Measurements from ENCODE around the gene MTCH2. TPM values are rescaled to one million over a fixed set of nuclear protein-coding genes. Genes with fewer than 3 reads are reported as not detected.

MTCH2 gene
- total RNA-seq, 1 donor from 2014 or later: 131 TPM

GRCh38 chr11:47593492-47593933 is 48.8 kb downstream of the MTCH2 start:
- Histone ChIP-seq H3K4me3 (ENCODE audit: low read depth, low read length) (no peak overlapping the region), H3K36me3 (ENCODE audit: control insufficient read depth, insufficient read depth, low read length) (no peaks in the 10 kb centered on the region), H3K27me3 (ENCODE audit: control insufficient read depth, insufficient read depth, low read length) (peaks cover 55% of the 10 kb centered on the region)
- TF ChIP-seq CTCF (IDR thresholded peaks at IDR 0.05; ENCODE audit: insufficient read depth, low read length, poor library complexity, severe bottlenecking): no peak
- no peak for DNase-seq (ENCODE audit: low read depth)

- no peaks in the 10 kb centered on the region for H3K36me3 ChIP-seq (ENCODE audit: control insufficient read depth, insufficient read depth, low read length)
- no peak for DNase-seq (ENCODE audit: low read depth)
- H3K4me3 ChIP-seq (ENCODE audit: low read depth, low read length): no peak overlapping the region
- TF ChIP-seq CTCF (IDR thresholded peaks at IDR 0.05; ENCODE audit: insufficient read depth, low read length, poor library complexity, severe bottlenecking): no peak
- peaks cover 55% of the 10 kb centered on the region for H3K27me3 ChIP-seq (ENCODE audit: control insufficient read depth, insufficient read depth, low read length)
These were observed 49.4 kb downstream of the MTCH2 start for GRCh38 chr11:47592970-47593369.

- no peak overlapping the region for H3K4me3 ChIP-seq (ENCODE audit: low read depth, low read length)
- no peaks in the 10 kb centered on the region for H3K36me3 ChIP-seq (ENCODE audit: control insufficient read depth, insufficient read depth, low read length)
- peaks cover 55% of the 10 kb centered on the region for H3K27me3 ChIP-seq (ENCODE audit: control insufficient read depth, insufficient read depth, low read length)
- no peak for DNase-seq (ENCODE audit: low read depth)
- TF ChIP-seq CTCF (IDR thresholded peaks at IDR 0.05; ENCODE audit: insufficient read depth, low read length, poor library complexity, severe bottlenecking): no peak
These were observed 50.1 kb downstream of the MTCH2 start for GRCh38 chr11:47592251-47592650.

GRCh38 chr11:47591764-47592163 is 50.6 kb downstream of the MTCH2 start:
- H3K27me3 ChIP-seq (ENCODE audit: control insufficient read depth, insufficient read depth, low read length): peaks cover 55% of the 10 kb centered on the region
- no peak for TF ChIP-seq CTCF (IDR thresholded peaks at IDR 0.05; ENCODE audit: insufficient read depth, low read length, poor library complexity, severe bottlenecking)
- no peak overlapping the region for H3K4me3 ChIP-seq (ENCODE audit: low read depth, low read length)
- no peaks in the 10 kb centered on the region for H3K36me3 ChIP-seq (ENCODE audit: control insufficient read depth, insufficient read depth, low read length)
- DNase-seq (ENCODE audit: low read depth): no peak

- Histone ChIP-seq H3K27me3 (ENCODE audit: control insufficient read depth, insufficient read depth, low read length) (peaks cover 52% of the 10 kb centered on the region), H3K36me3 (ENCODE audit: control insufficient read depth, insufficient read depth, low read length) (no peaks in the 10 kb centered on the region), H3K4me3 (ENCODE audit: low read depth, low read length) (peak overlapping the region; percentile 28)
- no peak for TF ChIP-seq CTCF (IDR thresholded peaks at IDR 0.05; ENCODE audit: insufficient read depth, low read length, poor library complexity, severe bottlenecking)
- DNase-seq (ENCODE audit: low read depth): no peak
These were observed 52.1 kb downstream of the MTCH2 start for GRCh38 chr11:47589977-47590861.

Data from kidney epithelial cell (primary cell).